ENCODE data around the gene SIRPG.
"Not testable (repeated sequence)": the region's sequence is repeated elsewhere in the genome, so short reads cannot be mapped to it uniquely, and the experiment has no call there.

The SIRPG gene

DNA sequence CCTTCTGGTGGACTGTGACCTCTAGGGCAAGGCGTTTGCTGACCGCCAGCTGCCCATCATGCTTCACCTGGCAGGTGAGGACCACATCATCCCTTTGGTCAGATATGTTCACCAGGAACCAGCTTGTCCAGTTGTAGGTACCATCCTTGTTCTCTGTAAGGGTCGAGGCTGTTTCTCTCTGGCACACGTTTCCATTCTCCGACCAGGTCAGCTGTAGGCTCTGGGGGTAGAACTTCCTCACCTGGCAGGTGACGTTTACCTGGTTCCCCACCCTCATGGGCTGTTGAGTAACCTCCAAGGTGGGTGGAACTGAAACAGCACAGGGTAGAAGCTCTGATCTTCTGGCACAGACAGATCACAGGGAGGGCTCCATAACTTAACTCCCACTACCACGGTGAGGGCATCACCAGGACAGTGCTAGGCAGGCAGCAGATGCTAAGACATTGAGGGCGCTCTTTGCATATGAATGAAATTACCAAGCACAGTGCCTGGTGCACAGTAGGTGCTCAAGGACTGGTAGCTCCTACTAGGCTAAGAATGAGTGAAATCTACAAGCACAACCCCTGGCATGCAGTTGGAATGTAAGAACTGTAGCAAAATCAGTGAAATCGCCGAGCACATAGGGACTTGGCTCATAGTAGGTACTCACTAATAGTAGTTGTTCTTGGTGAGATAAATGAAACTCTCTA, 22.1 kb downstream of the SIRPG start:
- DNase-seq: no peak

GRCh38 chr20:1633535-1633934, 24.0 kb downstream of the SIRPG start:
- no peak for DNase-seq

- no peak for DNase-seq
Observed at GRCh38 chr20:1632178-1632577, 25.4 kb downstream of the SIRPG start.

- no peak for DNase-seq
Observed at GRCh38 chr20:1631309-1632151, 26.0 kb downstream of the SIRPG start.

GRCh38 chr20:1630186-1630585, 27.4 kb downstream of the SIRPG start:
- DNase-seq: no peak

DNA sequence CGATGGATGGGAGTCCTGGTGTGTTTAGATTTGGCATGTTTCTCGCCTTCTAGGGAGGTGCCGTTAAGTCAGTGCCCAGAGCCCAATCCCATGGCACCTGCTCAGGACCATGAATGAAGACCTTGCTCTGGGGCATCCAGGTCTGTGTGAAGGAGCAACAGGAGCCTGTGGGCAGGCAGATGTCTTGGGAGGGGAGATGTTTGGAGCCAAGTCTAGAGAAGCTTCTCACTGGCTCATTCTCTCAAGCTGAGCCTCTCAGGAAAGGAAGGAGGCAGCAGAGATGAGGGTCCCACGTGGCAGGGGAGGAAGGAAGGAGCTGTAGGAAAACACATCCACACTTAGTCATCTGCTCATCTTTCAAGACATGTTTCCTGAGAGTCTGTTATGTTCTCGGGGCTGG, 28.3 kb downstream of the SIRPG start:
- DNase-seq: no peak

DNA sequence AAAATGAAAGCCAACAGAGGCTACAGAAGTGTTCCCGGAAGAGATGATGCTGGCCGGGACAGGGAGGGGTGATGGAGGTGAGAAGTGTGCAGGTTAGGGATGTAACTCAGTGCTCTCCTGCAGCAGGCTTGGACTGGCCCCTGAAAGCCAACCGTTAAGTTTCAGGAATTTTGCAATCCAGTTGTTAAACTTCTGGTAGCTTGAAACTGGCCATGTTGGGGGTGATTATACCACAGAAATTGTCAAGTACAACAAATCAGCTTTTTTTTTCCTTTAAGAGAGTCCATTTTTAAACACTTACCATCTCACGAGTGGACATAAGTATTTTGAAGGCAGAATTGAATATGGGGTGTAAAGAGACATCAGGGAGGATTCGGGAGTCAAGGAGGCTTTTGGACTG, 29.0 kb downstream of the SIRPG start:
- DNase-seq: no peak

DNA sequence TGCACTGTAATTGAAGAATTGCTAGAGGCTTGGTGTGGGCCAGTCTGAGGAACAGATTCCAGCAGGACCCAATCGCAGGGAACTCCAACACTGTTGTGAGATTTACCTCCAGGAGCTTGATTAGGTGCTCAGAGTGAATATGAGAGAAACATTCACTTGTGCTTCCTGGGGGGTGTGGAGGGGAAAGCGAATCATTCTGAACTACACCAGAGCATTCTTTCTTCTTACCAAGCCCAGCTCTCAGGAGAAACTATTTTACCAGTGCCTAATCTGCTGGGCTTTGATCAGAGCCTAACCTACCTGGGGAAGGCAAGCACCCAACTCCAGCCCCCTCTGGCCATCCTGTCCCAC, 30.4 kb downstream of the SIRPG start:
- DNase-seq: no peak

DNA sequence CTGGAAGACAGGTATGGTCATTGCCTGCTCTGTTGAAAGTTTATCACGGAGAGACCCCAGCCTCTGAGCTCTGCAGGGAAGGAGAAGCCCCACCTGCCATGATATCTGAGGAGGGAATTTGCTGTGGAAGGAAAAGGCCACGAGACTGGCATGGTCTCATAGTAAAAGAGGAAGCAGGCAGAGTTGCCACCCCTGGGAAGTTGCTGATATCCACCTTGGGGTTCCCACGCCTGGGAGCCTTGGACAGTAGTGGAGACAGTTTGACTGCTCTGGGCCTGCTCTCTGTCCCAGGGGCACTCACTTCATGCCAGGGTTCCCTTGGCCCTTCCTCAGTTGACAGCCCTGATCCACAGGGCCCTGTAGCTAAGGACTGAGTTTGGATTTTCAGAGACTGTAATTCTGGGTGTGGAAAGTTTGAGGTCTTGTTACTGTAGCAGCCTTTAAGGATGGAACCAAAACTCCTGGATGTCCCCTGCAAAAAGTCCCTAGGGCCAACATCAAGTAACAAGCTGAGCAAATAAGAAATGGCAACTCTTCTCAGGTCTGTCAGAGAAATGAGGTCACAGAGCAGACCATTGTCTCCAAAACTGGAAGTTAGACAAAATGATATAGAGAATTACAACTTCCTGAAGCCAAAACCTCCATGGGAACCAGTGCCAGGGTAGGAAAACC, 30.9 kb downstream of the SIRPG start:
- no peak for DNase-seq

- no peak for DNase-seq
Observed at GRCh38 chr20:1625083-1625690, 32.4 kb downstream of the SIRPG start.

GRCh38 chr20:1623501-1624205, 33.9 kb downstream of the SIRPG start:
- no peak for DNase-seq

DNA sequence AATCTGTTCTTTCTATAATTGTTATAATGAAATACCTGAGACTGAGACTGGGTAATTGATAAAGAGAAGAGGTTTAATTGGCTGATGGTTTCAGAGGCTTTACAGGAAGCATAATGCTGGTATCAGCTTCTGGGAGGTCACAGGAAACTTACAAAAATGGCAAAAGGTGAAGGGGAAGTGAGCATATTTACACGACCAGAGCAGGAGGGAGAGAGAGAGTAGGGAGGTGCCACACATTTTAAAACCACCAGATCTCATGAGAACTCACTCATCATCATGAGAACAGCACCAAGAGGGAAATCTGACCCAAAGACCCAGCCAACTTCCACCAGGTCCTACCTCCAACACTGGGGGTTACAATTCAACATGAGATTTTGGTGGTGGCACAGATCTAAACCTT, 35.1 kb downstream of the SIRPG start:
- no peak for DNase-seq

- DNase-seq: no peak
Observed at GRCh38 chr20:1621316-1621715, 36.3 kb downstream of the SIRPG start.

DNA sequence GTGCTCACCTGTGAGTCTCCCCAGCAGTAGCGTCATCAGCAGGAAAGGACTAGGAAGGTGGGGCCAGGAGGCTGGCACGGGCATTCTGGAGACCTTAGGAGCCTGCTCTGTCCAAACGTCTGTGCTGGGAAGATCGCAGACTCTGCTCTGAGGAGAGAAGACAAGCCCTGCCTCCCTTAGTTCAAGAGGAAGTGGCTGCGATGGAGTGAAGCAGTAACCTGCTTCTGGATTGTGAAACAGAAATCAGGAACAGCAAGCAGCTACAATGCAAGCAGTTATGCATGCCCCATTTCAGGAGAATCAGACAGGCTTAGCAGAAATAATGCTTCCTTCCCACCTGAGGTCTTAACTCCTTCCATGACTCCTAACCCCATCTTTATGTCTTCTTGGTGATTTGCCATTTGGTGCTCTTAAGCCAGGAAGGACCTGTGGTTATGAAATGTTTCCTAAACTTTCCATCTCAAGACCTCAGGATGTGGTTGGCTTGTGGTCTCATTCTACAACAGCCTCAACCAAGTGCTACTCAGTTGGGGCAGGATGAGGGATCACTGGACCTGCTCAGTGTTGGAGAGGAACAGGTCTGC, 37.6 kb downstream of the SIRPG start, which contains the start of gene SIRPB1:
Gene SIRPB1, minus strand, starts transcription at position 149 of the 584 bp plus-strand sequence. Its CDS starts 65 bp downstream, at position 84.
- peak in 2 of 14 donors; percentile 3 to 18 for DNase-seq

- no peak for DNase-seq
Observed at GRCh38 chr20:1618954-1619540, 38.5 kb downstream of the SIRPG start.

DNA sequence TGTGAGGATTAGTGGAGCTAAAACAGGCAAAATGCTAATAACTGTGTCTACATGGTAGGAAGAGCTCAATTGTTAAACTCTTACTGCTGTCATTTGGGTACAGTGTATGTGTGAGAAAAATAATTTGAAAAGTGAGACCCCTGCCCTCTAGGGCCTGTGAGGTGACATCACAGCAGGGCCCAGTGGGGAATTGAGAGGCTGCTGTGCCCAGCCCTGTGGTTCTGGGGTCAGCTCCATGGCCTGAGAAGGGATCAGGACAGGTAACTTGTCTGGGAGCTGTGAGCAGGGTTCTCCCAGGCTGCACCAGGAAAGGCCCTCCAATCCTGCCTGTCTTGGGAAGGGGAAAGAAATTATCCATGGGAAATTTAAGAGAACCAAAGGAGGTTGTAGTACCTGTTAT, 39.1 kb downstream of the SIRPG start:
- no peak for DNase-seq

DNA sequence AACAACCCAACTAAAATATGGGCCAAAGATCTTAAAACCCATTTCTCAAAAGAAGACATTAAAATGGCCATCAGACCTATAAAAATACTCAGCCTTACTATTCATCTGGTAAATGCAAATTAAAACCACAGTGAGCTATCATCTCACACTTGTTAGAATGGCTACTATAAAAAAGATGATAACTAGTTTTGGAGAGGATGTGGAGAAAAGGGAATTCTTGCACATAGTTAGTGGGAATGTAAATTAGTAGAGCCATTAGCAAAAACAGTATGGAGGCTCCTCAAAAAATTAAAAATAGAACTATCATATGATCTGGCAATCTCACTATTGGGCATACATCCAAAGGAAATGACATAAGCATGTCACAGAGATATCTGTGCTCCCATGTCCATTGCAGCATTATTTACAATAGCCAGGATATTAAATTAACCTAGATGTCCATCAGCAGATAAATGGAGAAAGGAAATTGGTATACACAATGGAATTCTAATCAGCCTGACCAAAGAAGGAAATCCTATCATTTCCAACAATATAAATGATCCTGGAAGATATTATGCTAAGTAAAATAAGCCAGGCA, 40.6 kb downstream of the SIRPG start:
- no peak for DNase-seq

- not testable (repeated sequence) for DNase-seq
Observed at GRCh38 chr20:1610404-1610803, 47.2 kb downstream of the SIRPG start.

- DNase-seq: not testable (repeated sequence)
Observed at GRCh38 chr20:1608678-1609347, 48.8 kb downstream of the SIRPG start.

GRCh38 chr20:1600736-1601135, 56.8 kb downstream of the SIRPG start:
- DNase-seq: no peak

- DNase-seq: peak in 1 of 14 donors; percentile 0
Observed at GRCh38 chr20:1595333-1595732, 62.2 kb downstream of the SIRPG start.

Data from C1 segment of cervical spinal cord (tissue), 14 donors.